ENCODE data around the gene CH25H.
A peak's percentile ranks its signal among the peaks of the same experiment; 100 is the strongest.

The CH25H gene

GRCh38 chr10:89228962-89229361 is 21.8 kb upstream of the CH25H start:
- DNase-seq (ENCODE audit: low spot score) = no peak

GRCh38 chr10:89228146-89228545 is 21.0 kb upstream of the CH25H start:
- no peak for DNase-seq (ENCODE audit: low spot score)

GRCh38 chr10:89226891-89227290 is 19.8 kb upstream of the CH25H start:
- DNase-seq (ENCODE audit: low spot score) = no peak

GRCh38 chr10:89224739-89225443 is 17.8 kb upstream of the CH25H start:
- peak; percentile 80 for DNase-seq (ENCODE audit: low spot score)

GRCh38 chr10:89221919-89222318 is 14.8 kb upstream of the CH25H start:
- DNase-seq (ENCODE audit: low spot score) = no peak

- peak; percentile 82 for DNase-seq (ENCODE audit: low spot score)
Measured at GRCh38 chr10:89219513-89220218, 12.5 kb upstream of the CH25H start.

- peak; percentile 91 for DNase-seq (ENCODE audit: low spot score)
Measured at GRCh38 chr10:89217057-89217990, 10.2 kb upstream of the CH25H start.

GRCh38 chr10:89216056-89216455 is 8.9 kb upstream of the CH25H start:
- no peak for DNase-seq (ENCODE audit: low spot score)

- DNase-seq (ENCODE audit: low spot score) = peak; percentile 96
Measured at GRCh38 chr10:89215511-89215910, 8.4 kb upstream of the CH25H start.

- DNase-seq (ENCODE audit: low spot score) = no peak
Measured at GRCh38 chr10:89214566-89215165, 7.5 kb upstream of the CH25H start.

GRCh38 chr10:89213191-89213808 is 6.2 kb upstream of the CH25H start:
- peak; percentile 76 for DNase-seq (ENCODE audit: low spot score)

GRCh38 chr10:89210794-89211425 is 3.8 kb upstream of the CH25H start:
- DNase-seq (ENCODE audit: low spot score) = no peak

- no peak for DNase-seq (ENCODE audit: low spot score)
Measured at GRCh38 chr10:89209718-89210117, 2.6 kb upstream of the CH25H start.

- DNase-seq (ENCODE audit: low spot score) = no peak
Measured at GRCh38 chr10:89207801-89208551, 859 bp upstream of the CH25H start.

- no peak for DNase-seq (ENCODE audit: low spot score)
Measured at GRCh38 chr10:89206402-89207180, 526 bp downstream of the CH25H start.

- peak; percentile 25 for DNase-seq (ENCODE audit: low spot score)
Measured at GRCh38 chr10:89204621-89205185, 2.4 kb downstream of the CH25H start.

GRCh38 chr10:89203237-89203636 is 3.9 kb downstream of the CH25H start:
- DNase-seq (ENCODE audit: low spot score) = no peak

GRCh38 chr10:89202033-89202425 is 5.1 kb downstream of the CH25H start:
- no peak for DNase-seq (ENCODE audit: low spot score)

- no peak for DNase-seq (ENCODE audit: low spot score)
Measured at GRCh38 chr10:89201345-89202032, 5.6 kb downstream of the CH25H start.
